IMR-90 (cell line): ENCODE data around the gene TNIP2. TPM values are rescaled to one million over a fixed set of nuclear protein-coding genes. Genes with fewer than 3 reads are reported as not detected.

ENCODE experiments used
- ATAC-seq: fragments of 200-7000 bp; cut with Tn5 transposase; 2 replicates; pipeline ENCODE4 v1.9.1; 2020; ENCODE audit warnings: low read depth, mild to moderate bottlenecking, moderate library complexity
- BruUV-seq: library from RNA; stranded (reverse); fragments of 400-500 nt; replicated peaks from 2 replicates; lab custom pipeline; 2021; lab: Mats Ljungman, UMichigan
- CTCF ChIA-PET: fragments of 300-600 bp; formaldehyde crosslinking; extraction: SDS; loops from one replicate; lab custom pipeline; 2021; ENCODE audit warnings: antibody characterized with exemption; lab: Yijun Ruan, JAX
- POLR2A ChIA-PET: fragments of 300-600 bp; sonication (Branson Sonifier 250); formaldehyde crosslinking; loops from one replicate; lab custom pipeline; 2022; ENCODE audit warnings: antibody characterized with exemption; ENCODE audit not compliant: unreplicated experiment; lab: Charles Lee
- DNase-seq: peaks from one replicate; pipeline ENCODE4 v3.0.0; 2013
- H2AFZ ChIP-seq: replicated peaks from 2 replicates; pipeline ENCODE3; 2013; ENCODE audit warnings: low read length, mild to moderate bottlenecking; ENCODE audit not compliant: poor library complexity
- H2AK5ac ChIP-seq: 2 replicates; pipeline ENCODE4 v1.6.1; 2013; ENCODE audit warnings: low read depth, low read length, inconsistent platforms
- H2AK9ac ChIP-seq: replicated peaks from 2 replicates; pipeline ENCODE3; 2013; ENCODE audit warnings: mild to moderate bottlenecking, low read depth, low read length, moderate library complexity; ENCODE audit not compliant: poor library complexity
- H2BK120ac ChIP-seq: 2 replicates; pipeline ENCODE4 v1.6.1; 2013; ENCODE audit warnings: low read depth, low read length, inconsistent platforms
- H2BK15ac ChIP-seq: 3 replicates; pipeline ENCODE4 v1.6.1; 2013; ENCODE audit warnings: low read depth, low read length, inconsistent platforms
- H2BK20ac ChIP-seq: 2 replicates; pipeline ENCODE4 v1.6.1; 2013; ENCODE audit warnings: low read depth, mild to moderate bottlenecking, inconsistent platforms, low read length, moderate library complexity
- H2BK5ac ChIP-seq: 2 replicates; pipeline ENCODE4 v1.6.1; 2013; ENCODE audit warnings: mild to moderate bottlenecking, low read depth, low read length, inconsistent platforms; ENCODE audit not compliant: poor library complexity, severe bottlenecking
- H3K14ac ChIP-seq: replicated peaks from 2 replicates; pipeline ENCODE4 v1.6.1; 2013; ENCODE audit warnings: low read depth, low read length, inconsistent platforms
- H3K18ac ChIP-seq: 2 replicates; pipeline ENCODE4 v1.6.1; 2013; ENCODE audit warnings: low read depth, low read length, control low read depth
- H3K23ac ChIP-seq: 2 replicates; pipeline ENCODE4 v1.6.1; 2013; ENCODE audit warnings: low read depth, low read length, inconsistent platforms
- H3K27ac ChIP-seq: 2 replicates; pipeline ENCODE4 v1.5.1; 2013; ENCODE audit warnings: mild to moderate bottlenecking, control low read depth, low read length; ENCODE audit not compliant: insufficient read depth
- H3K27me3 ChIP-seq: 2 replicates; pipeline ENCODE4 v1.6.1; 2013; ENCODE audit warnings: low read length; ENCODE audit not compliant: control insufficient read depth, insufficient read depth
- H3K36me3 ChIP-seq: 2 replicates; pipeline ENCODE4 v1.6.1; 2013; ENCODE audit warnings: low read length, mixed read lengths; ENCODE audit not compliant: control insufficient read depth, insufficient read depth
- H3K4ac ChIP-seq: 2 replicates; pipeline ENCODE4 v1.6.1; 2013; ENCODE audit warnings: low read depth, low read length, inconsistent platforms
- H3K4me1 ChIP-seq: 2 replicates; pipeline ENCODE4 v1.6.1; 2013; ENCODE audit warnings: low read length, mixed read lengths; ENCODE audit not compliant: control insufficient read depth, insufficient read depth
- H3K4me2 ChIP-seq: 2 replicates; pipeline ENCODE4 v1.6.1; 2013; ENCODE audit warnings: low read depth, mild to moderate bottlenecking, control low read depth, low read length, moderate library complexity
- H3K4me3 ChIP-seq: 2 replicates; pipeline ENCODE4 v1.5.1; 2013; ENCODE audit warnings: low read depth, mild to moderate bottlenecking, control low read depth, low read length, moderate library complexity; ENCODE audit not compliant: insufficient read depth
- H3K56ac ChIP-seq: 2 replicates; pipeline ENCODE4 v1.6.1; 2013; ENCODE audit warnings: low read length, inconsistent platforms; ENCODE audit not compliant: insufficient read depth; ENCODE audit errors: extremely low read depth
- H3K79me1 ChIP-seq, 2 experiments: 2 replicates each; pipeline ENCODE4 v1.6.1; 2013; ENCODE audit warnings: low read length in 2 of 2, inconsistent platforms in 1 of 2, low read depth in 1 of 2
- H3K9ac ChIP-seq: 2 replicates; pipeline ENCODE4 v1.6.1; 2013; ENCODE audit warnings: low read depth, low read length, control low read depth
- H3K9me1 ChIP-seq: 2 replicates; pipeline ENCODE4 v1.6.1; 2013; ENCODE audit warnings: low read length, inconsistent platforms; ENCODE audit not compliant: insufficient read depth
- H3K9me3 ChIP-seq: 2 replicates; pipeline ENCODE4 v1.6.1; 2013; ENCODE audit warnings: low read length; ENCODE audit not compliant: control insufficient read depth, insufficient read depth
- H4K20me1 ChIP-seq: 2 replicates; pipeline ENCODE4 v1.6.1; 2013; ENCODE audit warnings: low read length, inconsistent platforms; ENCODE audit not compliant: insufficient read depth
- H4K5ac ChIP-seq: 2 replicates; pipeline ENCODE4 v1.6.1; 2013; ENCODE audit warnings: mild to moderate bottlenecking, low read depth, low read length, control low read depth
- H4K8ac ChIP-seq, 2 experiments: 2 replicates each; pipeline ENCODE4 v1.6.1; 2013; ENCODE audit warnings: low read depth in 2 of 2, low read length in 2 of 2, control low read depth in 1 of 2, inconsistent platforms in 1 of 2
- H4K91ac ChIP-seq: 2 replicates; pipeline ENCODE4 v1.6.1; 2013; ENCODE audit warnings: low read depth, low read length, inconsistent platforms; ENCODE audit not compliant: insufficient read depth
- CHD1 ChIP-seq: IDR thresholded peaks from 2 replicates; pipeline ENCODE4 v1.6.1; 2012; ENCODE audit warnings: low read depth, low read length, improper control_type of control experiment
- MAFK ChIP-seq: IDR thresholded peaks from 2 replicates; pipeline ENCODE4 v1.6.1; 2012; ENCODE audit warnings: low read depth, low read length, improper control_type of control experiment
- MAZ ChIP-seq: IDR thresholded peaks from 2 replicates; pipeline ENCODE4 v1.6.1; 2012; ENCODE audit warnings: low read depth, mild to moderate bottlenecking, low read length, improper control_type of control experiment, moderate library complexity, borderline replicate concordance
- RCOR1 ChIP-seq: IDR thresholded peaks from 2 replicates; pipeline ENCODE4 v1.6.1; 2012; ENCODE audit warnings: mild to moderate bottlenecking, low read length, improper control_type of control experiment; ENCODE audit not compliant: insufficient replicate concordance
- RFX5 ChIP-seq: IDR thresholded peaks from 2 replicates; pipeline ENCODE4 v1.8.0; 2012; ENCODE audit warnings: low read depth, mild to moderate bottlenecking, low read length, moderate library complexity
- SMC3 ChIP-seq: fragments of 150-350 bp; IDR thresholded peaks from 2 replicates; pipeline ENCODE4 v1.6.1; 2016; ENCODE audit warnings: low read depth, mild to moderate bottlenecking, antibody characterized with exemption, low read length, moderate library complexity
- WGBS, 2 experiments: methylation state at CpG; one replicate each; pipeline versions ENCODE4 v1.1.5 to v1.1.7; 2013; ENCODE audit warnings: missing lambda C conversion rate in 2 of 2; ENCODE audit not compliant: insufficient read length in 1 of 2; ENCODE audit errors: extremely low coverage in 2 of 2; 5-methylcytosine and 5-hydroxymethylcytosine counted together
- dilution Hi-C: fragments of 300-500 bp; cut with HindIII; formaldehyde crosslinking; loops from one replicate; pipeline ENCODE4 v1.14.3; 2018; ENCODE audit warnings: low sequenced_read_pairs; ENCODE audit not compliant: unreplicated experiment
- in situ Hi-C: fragments of 300-500 bp; cut with MboI; formaldehyde crosslinking; loops from 3 replicates; pipeline ENCODE4 v1.14.3; 2019; ENCODE audit warnings: low sequenced_read_pairs, inconsistent platforms, mixed read lengths
- intact Hi-C: fragments of 100-400 bp; cut with micrococcal nuclease; formaldehyde crosslinking; loops from 2 replicates; pipeline ENCODE4 v1.10.0; 2022
- polyA plus RNA-seq, 3 experiments: library from polyadenylated mRNA; depleted of rRNA; stranded (reverse); fragments of >200 nt; gene quantifications; 2 replicates each; pipeline ENCODE4 v1.2.3, GENCODE V29; 2012; ENCODE audit warnings: low replicate concordance in 1 of 3
- total RNA-seq: library from RNA; depleted of rRNA; stranded (reverse); fragments of >200 nt; gene quantifications from 2 replicates; pipeline ENCODE4 v1.2.3, GENCODE V29; 2012
- TF ChIP-seq, protein P1 (sequence below): fragments of 150-350 bp; IDR thresholded peaks from 2 replicates; pipeline ENCODE4 v1.6.1; 2016; ENCODE audit warnings: low read depth, mild to moderate bottlenecking, low read length, moderate library complexity, borderline replicate concordance

Gene TNIP2
- total and polyA plus RNA-seq, 2 of the 4 experiments (the other 2 are of a cell fraction) = 33.3 to 38.5 TPM

DNA sequence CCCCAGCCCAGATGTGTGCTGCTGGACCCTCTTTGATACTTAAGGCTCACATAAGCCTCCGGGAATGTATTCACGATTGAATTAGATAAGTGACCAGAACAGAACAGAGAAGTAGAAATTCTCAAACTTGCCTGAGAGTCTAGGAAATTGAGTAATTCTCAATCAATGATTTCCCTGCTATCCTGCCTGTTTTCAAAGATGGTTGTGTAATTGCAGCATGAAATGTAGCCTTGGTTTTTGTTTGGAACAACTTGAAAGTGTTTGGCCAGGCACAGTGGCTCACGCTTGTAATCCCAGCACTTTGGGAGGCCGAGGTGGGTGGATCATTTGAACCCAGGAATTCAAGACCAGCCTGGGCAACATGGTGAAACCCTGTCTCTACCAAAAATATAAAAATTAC is 41.2 kb downstream of the TNIP2 start:
- DNase-seq (no peak), ATAC-seq (no peak)
- TF ChIP-seq SMC3 (no peak), CHD1 (no peak), MAZ (no peak), RFX5 (no peak), RCOR1 (no peak), MAFK (no peak)
- TF ChIP-seq, protein P1, sequence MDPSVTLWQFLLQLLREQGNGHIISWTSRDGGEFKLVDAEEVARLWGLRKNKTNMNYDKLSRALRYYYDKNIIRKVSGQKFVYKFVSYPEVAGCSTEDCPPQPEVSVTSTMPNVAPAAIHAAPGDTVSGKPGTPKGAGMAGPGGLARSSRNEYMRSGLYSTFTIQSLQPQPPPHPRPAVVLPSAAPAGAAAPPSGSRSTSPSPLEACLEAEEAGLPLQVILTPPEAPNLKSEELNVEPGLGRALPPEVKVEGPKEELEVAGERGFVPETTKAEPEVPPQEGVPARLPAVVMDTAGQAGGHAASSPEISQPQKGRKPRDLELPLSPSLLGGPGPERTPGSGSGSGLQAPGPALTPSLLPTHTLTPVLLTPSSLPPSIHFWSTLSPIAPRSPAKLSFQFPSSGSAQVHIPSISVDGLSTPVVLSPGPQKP = no peak
- BruUV-seq = no TSS peak
- POLR2A ChIA-PET = no interaction called here
- Histone ChIP-seq H3K9me1 (peaks cover 14% of the 10 kb centered on the region), H4K91ac (no peak overlapping the region), H3K4me1 (peaks cover 3% of the 10 kb centered on the region; the same call in 1 of the 2 replicates), H4K20me1 (peaks cover 9% of the 10 kb centered on the region), H2BK15ac (no peak overlapping the region), H3K14ac (no peak overlapping the region), H3K9me3 (no peaks in the 10 kb centered on the region), H3K56ac (no peak overlapping the region), H2BK120ac (no peak overlapping the region), H3K79me1 (peaks cover 20 to 42% of the 10 kb centered on the region in 2 experiments), H3K23ac (no peak overlapping the region), H3K4me3 (no peak overlapping the region), H2BK20ac (no peak overlapping the region), H3K27me3 (no peaks in the 10 kb centered on the region), H2AK9ac (no peak overlapping the region), H4K8ac (0 out of 4 replicates have a peak overlapping the region, but pooled peaks of 1 of the 2 experiments have one; percentile 5), H2AFZ (no peak overlapping the region), H2AK5ac (no peak overlapping the region), H3K18ac (no peak overlapping the region), H3K9ac (no peak overlapping the region), H3K4me2 (no peak overlapping the region), H3K4ac (no peak overlapping the region), H3K27ac (no peak overlapping the region), H2BK5ac (no peak overlapping the region), H3K36me3 (peaks cover 25% of the 10 kb centered on the region), H4K5ac (no peak overlapping the region)
- WGBS, 2 experiments = no CpG with 5 or more reads among the region's 4 CpGs
- dilution Hi-C loops (no loop called here), intact Hi-C loops (no loop called here), in situ Hi-C loops (no loop called here)
- CTCF ChIA-PET = no interaction called here
